IMR-90 (cell line): Measurements from ENCODE around the gene THADA. TPM values are rescaled to one million over a fixed set of nuclear protein-coding genes. Genes with fewer than 3 reads are reported as not detected.
A peak's percentile ranks its signal among the peaks of the same experiment; 100 is the strongest.

Source experiments
- ATAC-seq: fragments of 200-7000 bp; cut with Tn5 transposase; 2 replicates; pipeline ENCODE4 v1.9.1; 2020; ENCODE audit warnings: low read depth, mild to moderate bottlenecking, moderate library complexity
- BruUV-seq: library from RNA; stranded (reverse); fragments of 400-500 nt; replicated peaks from 2 replicates; lab custom pipeline; 2021; lab: Mats Ljungman, UMichigan
- CTCF ChIA-PET: fragments of 300-600 bp; formaldehyde crosslinking; extraction: SDS; loops from one replicate; lab custom pipeline; 2021; ENCODE audit warnings: antibody characterized with exemption; lab: Yijun Ruan, JAX
- POLR2A ChIA-PET: fragments of 300-600 bp; sonication (Branson Sonifier 250); formaldehyde crosslinking; loops from one replicate; lab custom pipeline; 2022; ENCODE audit warnings: antibody characterized with exemption; ENCODE audit not compliant: unreplicated experiment; lab: Charles Lee
- DNase-seq: peaks from one replicate; pipeline ENCODE4 v3.0.0; 2013
- H2AFZ ChIP-seq: replicated peaks from 2 replicates; pipeline ENCODE3; 2013; ENCODE audit warnings: low read length, mild to moderate bottlenecking; ENCODE audit not compliant: poor library complexity
- H2AK5ac ChIP-seq: 2 replicates; pipeline ENCODE4 v1.6.1; 2013; ENCODE audit warnings: low read depth, low read length, inconsistent platforms
- H2AK9ac ChIP-seq: replicated peaks from 2 replicates; pipeline ENCODE3; 2013; ENCODE audit warnings: mild to moderate bottlenecking, low read depth, low read length, moderate library complexity; ENCODE audit not compliant: poor library complexity
- H2BK120ac ChIP-seq: 2 replicates; pipeline ENCODE4 v1.6.1; 2013; ENCODE audit warnings: low read depth, low read length, inconsistent platforms
- H2BK15ac ChIP-seq: 3 replicates; pipeline ENCODE4 v1.6.1; 2013; ENCODE audit warnings: low read depth, low read length, inconsistent platforms
- H2BK20ac ChIP-seq: 2 replicates; pipeline ENCODE4 v1.6.1; 2013; ENCODE audit warnings: low read depth, mild to moderate bottlenecking, inconsistent platforms, low read length, moderate library complexity
- H2BK5ac ChIP-seq: 2 replicates; pipeline ENCODE4 v1.6.1; 2013; ENCODE audit warnings: mild to moderate bottlenecking, low read depth, low read length, inconsistent platforms; ENCODE audit not compliant: poor library complexity, severe bottlenecking
- H3K14ac ChIP-seq: replicated peaks from 2 replicates; pipeline ENCODE4 v1.6.1; 2013; ENCODE audit warnings: low read depth, low read length, inconsistent platforms
- H3K18ac ChIP-seq: 2 replicates; pipeline ENCODE4 v1.6.1; 2013; ENCODE audit warnings: low read depth, low read length, control low read depth
- H3K23ac ChIP-seq: 2 replicates; pipeline ENCODE4 v1.6.1; 2013; ENCODE audit warnings: low read depth, low read length, inconsistent platforms
- H3K27ac ChIP-seq: 2 replicates; pipeline ENCODE4 v1.5.1; 2013; ENCODE audit warnings: mild to moderate bottlenecking, control low read depth, low read length; ENCODE audit not compliant: insufficient read depth
- H3K27me3 ChIP-seq: 2 replicates; pipeline ENCODE4 v1.6.1; 2013; ENCODE audit warnings: low read length; ENCODE audit not compliant: control insufficient read depth, insufficient read depth
- H3K36me3 ChIP-seq: 2 replicates; pipeline ENCODE4 v1.6.1; 2013; ENCODE audit warnings: low read length, mixed read lengths; ENCODE audit not compliant: control insufficient read depth, insufficient read depth
- H3K4ac ChIP-seq: 2 replicates; pipeline ENCODE4 v1.6.1; 2013; ENCODE audit warnings: low read depth, low read length, inconsistent platforms
- H3K4me1 ChIP-seq: 2 replicates; pipeline ENCODE4 v1.6.1; 2013; ENCODE audit warnings: low read length, mixed read lengths; ENCODE audit not compliant: control insufficient read depth, insufficient read depth
- H3K4me2 ChIP-seq: 2 replicates; pipeline ENCODE4 v1.6.1; 2013; ENCODE audit warnings: low read depth, mild to moderate bottlenecking, control low read depth, low read length, moderate library complexity
- H3K4me3 ChIP-seq: 2 replicates; pipeline ENCODE4 v1.5.1; 2013; ENCODE audit warnings: low read depth, mild to moderate bottlenecking, control low read depth, low read length, moderate library complexity; ENCODE audit not compliant: insufficient read depth
- H3K56ac ChIP-seq: 2 replicates; pipeline ENCODE4 v1.6.1; 2013; ENCODE audit warnings: low read length, inconsistent platforms; ENCODE audit not compliant: insufficient read depth; ENCODE audit errors: extremely low read depth
- H3K79me1 ChIP-seq, 2 experiments: 2 replicates each; pipeline ENCODE4 v1.6.1; 2013; ENCODE audit warnings: low read length in 2 of 2, inconsistent platforms in 1 of 2, low read depth in 1 of 2
- H3K9ac ChIP-seq: 2 replicates; pipeline ENCODE4 v1.6.1; 2013; ENCODE audit warnings: low read depth, low read length, control low read depth
- H3K9me1 ChIP-seq: 2 replicates; pipeline ENCODE4 v1.6.1; 2013; ENCODE audit warnings: low read length, inconsistent platforms; ENCODE audit not compliant: insufficient read depth
- H3K9me3 ChIP-seq: 2 replicates; pipeline ENCODE4 v1.6.1; 2013; ENCODE audit warnings: low read length; ENCODE audit not compliant: control insufficient read depth, insufficient read depth
- H4K20me1 ChIP-seq: 2 replicates; pipeline ENCODE4 v1.6.1; 2013; ENCODE audit warnings: low read length, inconsistent platforms; ENCODE audit not compliant: insufficient read depth
- H4K5ac ChIP-seq: 2 replicates; pipeline ENCODE4 v1.6.1; 2013; ENCODE audit warnings: mild to moderate bottlenecking, low read depth, low read length, control low read depth
- H4K8ac ChIP-seq, 2 experiments: 2 replicates each; pipeline ENCODE4 v1.6.1; 2013; ENCODE audit warnings: low read depth in 2 of 2, low read length in 2 of 2, control low read depth in 1 of 2, inconsistent platforms in 1 of 2
- H4K91ac ChIP-seq: 2 replicates; pipeline ENCODE4 v1.6.1; 2013; ENCODE audit warnings: low read depth, low read length, inconsistent platforms; ENCODE audit not compliant: insufficient read depth
- BHLHE40 ChIP-seq: fragments of 150-350 bp; IDR thresholded peaks from 2 replicates; pipeline ENCODE4 v1.6.1; 2016; ENCODE audit warnings: mild to moderate bottlenecking, low read depth, low read length
- CEBPB ChIP-seq: IDR thresholded peaks from 2 replicates; pipeline ENCODE4 v1.6.1; 2012; ENCODE audit warnings: low read depth, low read length, improper control_type of control experiment
- CTCF ChIP-seq: conservative IDR thresholded peaks from 2 replicates; pipeline ENCODE4 v1.5.1; 2012; ENCODE audit warnings: mild to moderate bottlenecking, low read depth, low read length, improper control_type of control experiment
- ELK1 ChIP-seq: fragments of 150-350 bp; IDR thresholded peaks from 2 replicates; pipeline ENCODE4 v1.6.1; 2016; ENCODE audit warnings: low read depth, mild to moderate bottlenecking, low read length, moderate library complexity, borderline replicate concordance
- FOS ChIP-seq: fragments of 150-350 bp; IDR thresholded peaks from 2 replicates; pipeline ENCODE4 v1.6.1; 2016; ENCODE audit warnings: low read depth, low read length
- MAFK ChIP-seq: IDR thresholded peaks from 2 replicates; pipeline ENCODE4 v1.6.1; 2012; ENCODE audit warnings: low read depth, low read length, improper control_type of control experiment
- MAZ ChIP-seq: IDR thresholded peaks from 2 replicates; pipeline ENCODE4 v1.6.1; 2012; ENCODE audit warnings: low read depth, mild to moderate bottlenecking, low read length, improper control_type of control experiment, moderate library complexity, borderline replicate concordance
- MXI1 ChIP-seq: IDR thresholded peaks from 2 replicates; pipeline ENCODE4 v1.6.1; 2012; ENCODE audit warnings: low read depth, mild to moderate bottlenecking, low read length, moderate library complexity, borderline replicate concordance
- NFE2L2 ChIP-seq: fragments of 150-350 bp; IDR thresholded peaks from 2 replicates; pipeline ENCODE4 v1.6.1; 2016; ENCODE audit warnings: low read depth, mild to moderate bottlenecking, low read length
- POLR2A ChIP-seq: IDR thresholded peaks from 2 replicates; pipeline ENCODE4 v1.6.1; 2012; ENCODE audit warnings: mild to moderate bottlenecking, low read depth, low read length
- RAD21 ChIP-seq: IDR thresholded peaks from 2 replicates; pipeline ENCODE4 v1.6.1; 2012; ENCODE audit warnings: low read length, improper control_type of control experiment
- RCOR1 ChIP-seq: IDR thresholded peaks from 2 replicates; pipeline ENCODE4 v1.6.1; 2012; ENCODE audit warnings: mild to moderate bottlenecking, low read length, improper control_type of control experiment; ENCODE audit not compliant: insufficient replicate concordance
- SMC3 ChIP-seq: fragments of 150-350 bp; IDR thresholded peaks from 2 replicates; pipeline ENCODE4 v1.6.1; 2016; ENCODE audit warnings: low read depth, mild to moderate bottlenecking, antibody characterized with exemption, low read length, moderate library complexity
- USF2 ChIP-seq: fragments of 150-350 bp; IDR thresholded peaks from 2 replicates; pipeline ENCODE4 v1.6.1; 2017; ENCODE audit warnings: mild to moderate bottlenecking, antibody characterized with exemption, low read length, low read depth
- WGBS, 2 experiments: methylation state at CpG; one replicate each; pipeline versions ENCODE4 v1.1.5 to v1.1.7; 2013; ENCODE audit warnings: missing lambda C conversion rate in 2 of 2; ENCODE audit not compliant: insufficient read length in 1 of 2; ENCODE audit errors: extremely low coverage in 2 of 2; 5-methylcytosine and 5-hydroxymethylcytosine counted together
- dilution Hi-C: fragments of 300-500 bp; cut with HindIII; formaldehyde crosslinking; loops from one replicate; pipeline ENCODE4 v1.14.3; 2018; ENCODE audit warnings: low sequenced_read_pairs; ENCODE audit not compliant: unreplicated experiment
- in situ Hi-C: fragments of 300-500 bp; cut with MboI; formaldehyde crosslinking; loops from 3 replicates; pipeline ENCODE4 v1.14.3; 2019; ENCODE audit warnings: low sequenced_read_pairs, inconsistent platforms, mixed read lengths
- intact Hi-C: fragments of 100-400 bp; cut with micrococcal nuclease; formaldehyde crosslinking; loops from 2 replicates; pipeline ENCODE4 v1.10.0; 2022
- polyA plus RNA-seq, 3 experiments: library from polyadenylated mRNA; depleted of rRNA; stranded (reverse); fragments of >200 nt; gene quantifications; 2 replicates each; pipeline ENCODE4 v1.2.3, GENCODE V29; 2012; ENCODE audit warnings: low replicate concordance in 1 of 3
- total RNA-seq: library from RNA; depleted of rRNA; stranded (reverse); fragments of >200 nt; gene quantifications from 2 replicates; pipeline ENCODE4 v1.2.3, GENCODE V29; 2012

Gene THADA
- total and polyA plus RNA-seq, 2 of the 4 experiments (the other 2 are of a cell fraction) = 10.5 to 21.3 TPM

GRCh38 chr2:43269074-43269572 is 326.7 kb downstream of the THADA start:
- Histone ChIP-seq H3K9ac (peak overlapping the region; percentile 46), H2BK20ac (peak overlapping the region; percentile 30; the same call in 1 of the 2 replicates), H3K23ac (no peak overlapping the region), H2AK5ac (peak overlapping the region; percentile 78), H3K27ac (peak overlapping the region; percentile 50; the same call in 1 of the 2 replicates), H3K27me3 (no peaks in the 10 kb centered on the region; the same call in 1 of the 2 replicates), H4K91ac (peak overlapping the region; percentile 50), H2BK5ac (peak overlapping the region; percentile 17), H3K9me3 (no peaks in the 10 kb centered on the region), H4K8ac (peak overlapping the region in 1 of 2 experiments; percentile 62; a peak in 1 of 4 replicates), H2BK120ac (peak overlapping the region; percentile 67), H3K36me3 (no peaks in the 10 kb centered on the region), H3K14ac (peak overlapping the region; percentile 80), H3K56ac (no peak overlapping the region), H3K4ac (peak overlapping the region; percentile 83), H3K18ac (peak overlapping the region; percentile 22), H3K4me3 (no peak overlapping the region; the same call in 1 of the 2 replicates), H4K5ac (peak overlapping the region; percentile 48), H3K4me2 (peak overlapping the region; percentile 70), H2BK15ac (peak overlapping the region; percentile 21; the same call in 2 of the 3 replicates), H3K9me1 (peaks cover 28% of the 10 kb centered on the region), H4K20me1 (peaks cover 13% of the 10 kb centered on the region; the same call in 1 of the 2 replicates), H3K79me1 (no peaks in the 10 kb centered on the region), H3K4me1 (peaks cover 30% of the 10 kb centered on the region), H2AFZ (peak overlapping the region; percentile 58), H2AK9ac (peak overlapping the region; percentile 75)
- DNase-seq (peak; percentile 99), ATAC-seq (peak; percentile 94)
- BruUV-seq = no TSS peak
- CTCF ChIA-PET = interaction anchor here (1.0 to 1.1 kb wide), 2 partner anchors 44 to 215 kb away, joined by 3 read pairs; no protein-coding TSS in a partner anchor
- in situ Hi-C loops (no loop called here), dilution Hi-C loops (no loop called here), intact Hi-C loops (no loop called here)
- 18% methylated on average over 8 of the region's 14 CpGs; no CpG with 5 or more reads in 1 of the 2 experiments for WGBS, 2 experiments
- POLR2A ChIA-PET = interaction anchor here (0.8 kb wide), 1 partner anchor 42 kb away, joined by 5 read pairs; the partner anchor contains the start of gene ZFP36L2
- TF ChIP-seq USF2 = no peak; the same call in 1 of the 2 replicates
- peak; percentile 91 for TF ChIP-seq CEBPB
- peak; percentile 94 for TF ChIP-seq FOS
- TF ChIP-seq MXI1 = peak; percentile 59; the same call in 1 of the 2 replicates
- TF ChIP-seq BHLHE40 = peak; percentile 73
- no peak; the same call in 1 of the 2 replicates for TF ChIP-seq POLR2A
- TF ChIP-seq RAD21 = peak; percentile 39
- peak; percentile 31; the same call in 1 of the 2 replicates for TF ChIP-seq SMC3
- TF ChIP-seq ELK1 = no peak
- TF ChIP-seq MAFK = peak; percentile 45
- TF ChIP-seq RCOR1 = peak; percentile 99
- TF ChIP-seq NFE2L2 = peak; percentile 30; the same call in 1 of the 2 replicates
- TF ChIP-seq CTCF = 0 out of 2 replicates have a peak, but pooled peaks have one; percentile 24
- TF ChIP-seq MAZ = no peak
